HL-60 (cell line): ENCODE results near the gene MRM2.

Source experiments
- DNase-seq, 2 experiments: peaks; one replicate each; pipeline ENCODE4 v3.0.0-alpha.2; 2010 to 2020; ENCODE audit warnings: low read depth in 1 of 2, low spot score in 1 of 2
- H3K27ac ChIP-seq: fragments of 250-450 bp; sonication (Bioruptor Pico); replicated peaks from 2 replicates; pipeline ENCODE4 v1.5.1; 2020; ENCODE audit warnings: mild to moderate bottlenecking, moderate library complexity
- H3K27me3 ChIP-seq: fragments of 250-450 bp; sonication (Bioruptor Pico); 2 replicates; pipeline ENCODE4 v1.5.1; 2021; ENCODE audit warnings: mild to moderate bottlenecking, moderate library complexity; ENCODE audit not compliant: insufficient read depth, poor library complexity, severe bottlenecking
- H3K4me3 ChIP-seq: replicated peaks from 2 replicates; pipeline ENCODE4 v1.5.1; 2011; ENCODE audit warnings: mild to moderate bottlenecking, control low read depth, low read length; ENCODE audit not compliant: insufficient read depth
- GABPA ChIP-seq: IDR thresholded peaks from 2 replicates; pipeline ENCODE4 v1.6.1; 2012; ENCODE audit warnings: low read depth
- POLR2AphosphoS5 ChIP-seq: IDR thresholded peaks from 2 replicates; pipeline ENCODE4 v1.6.1; 2012; ENCODE audit warnings: low read depth
- SPI1 ChIP-seq: IDR thresholded peaks from 2 replicates; pipeline ENCODE4 v1.6.1; 2012; ENCODE audit warnings: low read depth, mild to moderate bottlenecking, borderline replicate concordance
- TF ChIP-seq, protein P1 (sequence below): IDR thresholded peaks from 2 replicates; pipeline ENCODE4 v1.6.1; 2012; ENCODE audit warnings: low read depth; ENCODE audit not compliant: insufficient replicate concordance
- TF ChIP-seq, protein P2 (sequence below): IDR thresholded peaks from one replicate; pipeline ENCODE4 v1.5.1; 2011; ENCODE audit warnings: low read length, control low read depth, inconsistent platforms; ENCODE audit not compliant: insufficient read depth

Gene MRM2

DNA sequence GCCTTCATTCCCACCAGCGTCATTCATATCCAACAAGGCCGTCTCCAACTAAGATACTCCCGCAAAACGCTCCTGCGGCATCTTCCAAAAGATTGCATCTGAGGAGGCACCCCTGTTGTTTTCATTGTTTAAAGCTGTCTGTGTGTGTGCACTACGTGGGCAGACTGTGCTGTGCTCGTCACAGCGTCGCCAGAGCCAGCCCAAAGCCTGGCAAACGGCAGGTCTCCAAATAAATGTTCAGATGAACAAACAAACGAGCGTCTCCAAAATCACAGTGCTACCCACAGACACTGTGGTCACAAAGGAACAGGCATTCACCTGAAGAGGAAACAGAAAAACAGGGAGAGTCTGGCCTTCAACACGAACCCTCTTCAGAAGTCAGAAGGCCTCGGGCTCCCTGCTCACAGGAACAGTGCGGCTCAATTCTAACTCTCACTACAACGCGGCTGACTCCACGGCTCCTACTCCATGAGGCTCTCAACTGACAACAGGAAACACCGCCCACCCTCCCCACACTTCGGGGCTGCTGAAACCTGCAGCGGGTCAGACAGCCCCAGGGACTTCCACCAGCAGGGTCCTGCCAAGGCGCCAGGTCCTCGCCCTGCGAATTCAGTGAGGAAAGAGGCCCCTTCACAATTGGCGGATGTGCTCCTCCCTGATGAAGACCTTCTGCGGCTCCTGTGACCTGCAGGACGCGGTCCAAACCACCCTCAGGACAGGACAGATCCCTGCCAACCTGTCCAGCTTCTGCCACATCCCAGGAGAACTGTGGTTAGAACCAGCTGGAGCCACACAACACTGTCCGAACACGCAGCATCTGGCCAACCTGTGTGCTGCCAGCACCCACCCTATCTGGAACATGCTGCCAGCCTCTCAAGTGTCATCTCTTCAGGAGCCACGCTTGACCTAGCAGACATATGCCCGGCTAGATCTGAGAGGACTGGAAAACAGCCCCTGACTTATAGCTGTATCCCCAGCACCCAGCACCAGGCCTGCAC is 45.3 kb downstream of the MRM2 start:
- H3K27ac ChIP-seq, result no peak overlapping the region
- H3K27me3 ChIP-seq, result no peaks in the 10 kb centered on the region
- no peak for DNase-seq
- TF ChIP-seq POLR2AphosphoS5, result no peak
- no peak for TF ChIP-seq SPI1
- no peak for TF ChIP-seq GABPA
- TF ChIP-seq, protein P1, sequence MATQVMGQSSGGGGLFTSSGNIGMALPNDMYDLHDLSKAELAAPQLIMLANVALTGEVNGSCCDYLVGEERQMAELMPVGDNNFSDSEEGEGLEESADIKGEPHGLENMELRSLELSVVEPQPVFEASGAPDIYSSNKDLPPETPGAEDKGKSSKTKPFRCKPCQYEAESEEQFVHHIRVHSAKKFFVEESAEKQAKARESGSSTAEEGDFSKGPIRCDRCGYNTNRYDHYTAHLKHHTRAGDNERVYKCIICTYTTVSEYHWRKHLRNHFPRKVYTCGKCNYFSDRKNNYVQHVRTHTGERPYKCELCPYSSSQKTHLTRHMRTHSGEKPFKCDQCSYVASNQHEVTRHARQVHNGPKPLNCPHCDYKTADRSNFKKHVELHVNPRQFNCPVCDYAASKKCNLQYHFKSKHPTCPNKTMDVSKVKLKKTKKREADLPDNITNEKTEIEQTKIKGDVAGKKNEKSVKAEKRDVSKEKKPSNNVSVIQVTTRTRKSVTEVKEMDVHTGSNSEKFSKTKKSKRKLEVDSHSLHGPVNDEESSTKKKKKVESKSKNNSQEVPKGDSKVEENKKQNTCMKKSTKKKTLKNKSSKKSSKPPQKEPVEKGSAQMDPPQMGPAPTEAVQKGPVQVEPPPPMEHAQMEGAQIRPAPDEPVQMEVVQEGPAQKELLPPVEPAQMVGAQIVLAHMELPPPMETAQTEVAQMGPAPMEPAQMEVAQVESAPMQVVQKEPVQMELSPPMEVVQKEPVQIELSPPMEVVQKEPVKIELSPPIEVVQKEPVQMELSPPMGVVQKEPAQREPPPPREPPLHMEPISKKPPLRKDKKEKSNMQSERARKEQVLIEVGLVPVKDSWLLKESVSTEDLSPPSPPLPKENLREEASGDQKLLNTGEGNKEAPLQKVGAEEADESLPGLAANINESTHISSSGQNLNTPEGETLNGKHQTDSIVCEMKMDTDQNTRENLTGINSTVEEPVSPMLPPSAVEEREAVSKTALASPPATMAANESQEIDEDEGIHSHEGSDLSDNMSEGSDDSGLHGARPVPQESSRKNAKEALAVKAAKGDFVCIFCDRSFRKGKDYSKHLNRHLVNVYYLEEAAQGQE, result no peak
- no peak overlapping the region for H3K4me3 ChIP-seq

DNA sequence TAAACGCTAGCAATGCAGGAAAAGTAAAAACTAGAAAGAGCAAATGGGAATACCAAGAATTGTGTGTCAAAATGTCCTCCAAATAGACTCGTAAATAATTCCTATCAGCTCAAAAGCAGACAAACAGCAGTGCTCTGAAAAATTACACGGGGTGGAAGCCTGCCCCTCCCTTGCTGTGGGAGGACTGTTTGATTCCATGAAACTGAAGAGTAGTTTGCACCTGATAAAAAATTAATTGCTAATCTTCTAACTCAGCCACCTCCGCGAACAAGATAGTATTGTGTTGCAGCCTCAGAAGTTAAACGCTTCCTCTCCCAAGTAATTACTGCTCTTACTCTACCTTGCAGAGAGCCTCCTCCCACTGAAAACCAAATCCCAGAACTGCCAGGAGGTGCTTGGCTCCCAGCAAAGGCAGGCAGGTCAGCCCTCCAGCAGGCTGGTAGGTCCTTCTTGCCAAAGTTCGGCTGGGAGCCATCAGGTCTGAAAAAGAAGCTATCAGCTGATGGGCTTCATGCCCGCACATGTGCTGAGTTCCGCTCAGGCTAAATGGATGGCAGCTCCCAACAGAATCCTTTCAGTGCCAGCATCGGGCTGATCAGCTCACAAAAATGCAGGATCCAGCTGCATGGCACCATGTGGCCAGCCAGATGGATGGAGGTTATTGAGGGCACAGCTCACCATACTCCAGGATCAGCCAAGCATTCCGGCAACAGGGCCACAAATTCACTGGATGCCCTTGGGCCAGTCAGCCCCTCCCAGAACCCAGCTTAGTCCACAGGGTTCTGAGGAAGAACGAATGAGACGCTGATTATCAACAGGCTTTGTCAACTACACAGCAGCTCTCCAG is 46.4 kb downstream of the MRM2 start:
- TF ChIP-seq SPI1 (no peak), GABPA (no peak), POLR2AphosphoS5 (no peak)
- TF ChIP-seq, protein P1, result no peak
- TF ChIP-seq, protein P2, sequence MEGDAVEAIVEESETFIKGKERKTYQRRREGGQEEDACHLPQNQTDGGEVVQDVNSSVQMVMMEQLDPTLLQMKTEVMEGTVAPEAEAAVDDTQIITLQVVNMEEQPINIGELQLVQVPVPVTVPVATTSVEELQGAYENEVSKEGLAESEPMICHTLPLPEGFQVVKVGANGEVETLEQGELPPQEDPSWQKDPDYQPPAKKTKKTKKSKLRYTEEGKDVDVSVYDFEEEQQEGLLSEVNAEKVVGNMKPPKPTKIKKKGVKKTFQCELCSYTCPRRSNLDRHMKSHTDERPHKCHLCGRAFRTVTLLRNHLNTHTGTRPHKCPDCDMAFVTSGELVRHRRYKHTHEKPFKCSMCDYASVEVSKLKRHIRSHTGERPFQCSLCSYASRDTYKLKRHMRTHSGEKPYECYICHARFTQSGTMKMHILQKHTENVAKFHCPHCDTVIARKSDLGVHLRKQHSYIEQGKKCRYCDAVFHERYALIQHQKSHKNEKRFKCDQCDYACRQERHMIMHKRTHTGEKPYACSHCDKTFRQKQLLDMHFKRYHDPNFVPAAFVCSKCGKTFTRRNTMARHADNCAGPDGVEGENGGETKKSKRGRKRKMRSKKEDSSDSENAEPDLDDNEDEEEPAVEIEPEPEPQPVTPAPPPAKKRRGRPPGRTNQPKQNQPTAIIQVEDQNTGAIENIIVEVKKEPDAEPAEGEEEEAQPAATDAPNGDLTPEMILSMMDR, result no peak
- no peak overlapping the region for H3K27ac ChIP-seq
- no peak overlapping the region for H3K4me3 ChIP-seq
- no peaks in the 10 kb centered on the region for H3K27me3 ChIP-seq
- no peak for DNase-seq

DNA sequence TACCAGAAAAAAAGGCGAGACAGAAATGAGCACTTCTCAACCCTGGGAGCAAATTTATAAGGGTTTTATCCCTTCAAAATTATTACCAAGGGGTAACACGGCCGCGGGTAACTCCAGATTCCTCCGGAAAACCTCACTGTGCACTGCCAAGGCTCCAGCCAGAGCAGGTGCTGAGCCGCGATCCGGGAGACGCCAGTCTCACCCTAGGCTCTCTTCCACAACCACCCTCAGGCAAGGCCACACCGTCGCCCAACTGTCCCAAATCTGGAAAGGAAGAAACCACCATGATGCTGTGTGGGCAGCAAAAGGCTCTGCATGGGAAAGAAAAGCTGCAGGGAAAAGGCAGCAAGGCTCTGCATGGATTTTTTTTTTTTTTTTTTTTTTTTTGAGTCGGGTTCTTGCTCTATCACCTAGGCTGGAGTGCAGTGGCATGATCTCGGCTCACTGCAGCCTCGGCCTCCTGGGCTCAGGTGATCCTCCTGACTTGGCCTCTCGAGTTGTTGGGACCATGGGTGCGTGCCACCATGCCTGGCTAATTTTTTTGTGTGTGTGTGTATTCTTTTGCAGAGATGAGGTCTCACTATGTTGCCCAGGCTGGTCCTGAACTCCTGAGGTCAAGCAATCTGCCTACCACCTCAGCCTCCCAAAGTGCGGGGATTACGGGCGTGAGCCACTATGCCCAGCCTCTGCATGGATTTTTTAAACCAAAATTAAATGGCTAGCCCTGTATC is 48.3 kb downstream of the MRM2 start:
- no peak for TF ChIP-seq GABPA
- TF ChIP-seq, protein P1, result no peak
- TF ChIP-seq, protein P2, result no peak
- no peak for TF ChIP-seq POLR2AphosphoS5
- TF ChIP-seq SPI1, result no peak
- no peak overlapping the region for H3K4me3 ChIP-seq
- no peak for DNase-seq
- no peak overlapping the region for H3K27ac ChIP-seq
- H3K27me3 ChIP-seq, result no peaks in the 10 kb centered on the region
